MV-4-11 (cell line): Measurements from ENCODE around the gene MAP1B.

Source experiments
- DNase-seq: peaks from one replicate; lab custom pipeline; 2025; lab: John Stamatoyannopoulos, UW

Gene MAP1B

DNA sequence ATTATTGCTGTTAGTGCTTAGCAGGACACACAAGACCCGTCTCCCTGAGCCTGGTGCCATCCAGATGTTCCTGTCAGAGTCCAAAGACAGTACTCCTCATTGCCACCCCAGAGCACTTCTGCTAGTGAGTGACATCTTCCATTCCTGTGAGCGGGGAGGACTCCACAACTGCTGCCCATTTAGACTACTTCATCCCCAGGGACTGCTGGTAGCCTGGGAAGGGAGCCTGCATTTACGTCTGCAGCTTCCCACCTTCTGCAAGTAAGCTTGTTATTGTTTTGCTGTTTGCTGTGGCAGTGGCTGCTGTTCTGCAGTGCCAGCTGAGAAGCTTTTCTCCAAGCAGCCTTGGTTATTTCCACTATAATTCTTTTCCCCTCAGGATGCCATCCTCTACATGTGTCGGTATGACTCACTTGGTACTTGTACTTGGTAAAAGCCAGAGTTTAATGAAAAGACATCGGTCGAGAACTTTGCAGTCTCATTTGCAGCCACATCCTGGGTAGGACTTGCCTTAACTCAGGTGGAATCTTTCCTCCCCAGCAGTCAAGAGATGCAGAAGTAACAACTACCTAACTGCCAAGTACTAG is 10.6 kb upstream of the MAP1B start:
- DNase-seq = no peak

DNA sequence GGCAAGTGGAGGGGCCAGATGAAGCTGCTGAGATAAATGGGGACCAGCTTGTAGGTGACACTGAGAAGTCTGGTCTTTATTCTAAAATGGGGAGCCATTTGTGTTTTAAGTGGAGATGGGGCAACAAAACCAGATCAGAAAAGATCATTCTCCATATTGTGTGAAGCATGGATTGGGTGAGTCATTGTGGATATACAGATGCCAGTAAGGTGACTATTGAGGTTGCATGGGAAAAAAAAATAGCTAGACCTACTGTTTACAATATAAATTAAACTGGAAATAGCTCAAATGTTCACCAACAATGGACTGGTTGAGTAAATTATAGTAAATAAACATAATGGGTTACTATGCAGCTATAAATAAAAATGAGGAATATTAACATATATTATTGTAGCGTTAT is 5.4 kb upstream of the MAP1B start:
- DNase-seq = no peak

- no peak for DNase-seq
Measured at GRCh38 chr5:72106817-72107130, 501 bp upstream of the MAP1B start.

DNA sequence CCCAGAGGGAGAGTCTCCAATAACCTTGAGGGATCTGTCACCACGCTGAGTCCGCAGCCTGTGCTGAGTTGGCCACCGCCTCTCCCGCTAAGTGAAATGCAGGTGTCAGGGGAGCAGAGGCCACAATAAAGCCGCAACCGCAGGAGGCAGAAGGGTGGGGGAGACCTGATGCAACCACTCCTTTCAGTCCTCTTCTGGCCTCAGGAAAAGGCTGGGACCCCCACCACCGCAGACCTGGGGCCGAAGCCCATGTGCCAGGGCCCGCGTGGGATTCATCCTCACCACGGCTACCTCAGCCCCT is 576 bp downstream of the MAP1B start:
- DNase-seq = no peak

GRCh38 chr5:72108202-72109061 is 1.2 kb downstream of the MAP1B start:
- no peak for DNase-seq

- no peak for DNase-seq
Measured at GRCh38 chr5:72109062-72109411, 1.8 kb downstream of the MAP1B start.

DNA sequence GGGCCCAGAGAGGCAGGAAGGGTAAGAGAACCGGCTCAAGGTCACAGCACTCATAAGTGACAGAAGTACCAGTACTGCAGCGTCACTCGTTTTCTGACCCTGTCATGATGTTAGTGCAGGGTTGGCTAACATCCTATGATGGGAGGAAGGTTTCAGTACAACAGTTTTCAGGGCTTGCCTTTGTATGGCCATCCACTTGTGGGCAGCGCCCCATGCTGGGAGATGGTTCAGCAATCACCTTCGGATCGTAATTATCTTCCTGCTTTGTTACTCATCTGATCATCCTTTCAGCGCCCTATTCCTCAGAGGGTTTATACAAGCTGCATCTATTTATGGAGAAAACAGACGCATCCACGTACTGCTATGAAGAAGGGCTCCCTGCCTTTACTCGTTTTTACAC is 2.4 kb downstream of the MAP1B start:
- DNase-seq = no peak

- no peak for DNase-seq
Measured at GRCh38 chr5:72110394-72111013, 3.2 kb downstream of the MAP1B start.

DNA sequence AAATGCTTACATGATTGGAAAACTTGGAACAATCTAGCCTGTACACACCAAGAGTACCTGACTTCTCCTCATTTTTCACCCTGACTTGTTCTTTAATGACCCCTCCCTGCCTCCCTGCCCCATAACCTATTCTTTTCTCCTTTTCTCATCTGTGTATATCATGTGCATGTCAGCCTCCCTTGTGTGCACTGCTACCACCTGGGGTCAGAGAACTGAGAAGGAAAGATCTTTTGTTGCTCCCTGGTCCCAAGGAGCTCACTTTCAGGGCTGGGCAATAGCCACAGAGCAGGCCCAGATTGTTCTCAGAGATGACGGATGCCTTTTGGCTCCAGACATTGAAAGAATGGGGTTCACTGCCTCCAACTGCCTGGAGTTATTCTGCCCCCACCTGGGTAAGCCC is 5.1 kb downstream of the MAP1B start:
- no peak for DNase-seq

DNA sequence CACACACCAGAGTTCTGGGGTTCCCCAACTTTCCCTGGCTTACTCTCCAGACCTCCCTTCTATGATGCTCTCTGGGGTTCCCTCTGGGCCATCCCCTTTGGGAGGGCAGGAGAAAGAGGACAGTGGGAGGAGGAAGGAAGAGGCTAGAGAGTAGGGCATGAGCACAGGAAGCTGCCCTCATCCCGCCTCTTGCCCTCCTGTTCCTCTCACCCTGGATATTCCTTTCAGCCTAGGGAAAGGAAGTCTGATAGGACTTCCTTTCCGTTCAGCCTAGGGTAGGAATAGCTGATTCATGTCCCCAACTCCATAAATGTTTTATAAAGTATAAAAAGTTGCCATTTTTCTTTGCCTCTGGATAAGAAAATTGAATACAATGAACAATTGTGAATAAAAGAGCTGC is 7.4 kb downstream of the MAP1B start:
- DNase-seq = no peak

GRCh38 chr5:72115296-72115695 is 8.0 kb downstream of the MAP1B start:
- no peak for DNase-seq

GRCh38 chr5:72117307-72117706 is 10.0 kb downstream of the MAP1B start:
- DNase-seq = no peak

- DNase-seq = no peak
Measured at GRCh38 chr5:72121052-72121779, 13.9 kb downstream of the MAP1B start.

DNA sequence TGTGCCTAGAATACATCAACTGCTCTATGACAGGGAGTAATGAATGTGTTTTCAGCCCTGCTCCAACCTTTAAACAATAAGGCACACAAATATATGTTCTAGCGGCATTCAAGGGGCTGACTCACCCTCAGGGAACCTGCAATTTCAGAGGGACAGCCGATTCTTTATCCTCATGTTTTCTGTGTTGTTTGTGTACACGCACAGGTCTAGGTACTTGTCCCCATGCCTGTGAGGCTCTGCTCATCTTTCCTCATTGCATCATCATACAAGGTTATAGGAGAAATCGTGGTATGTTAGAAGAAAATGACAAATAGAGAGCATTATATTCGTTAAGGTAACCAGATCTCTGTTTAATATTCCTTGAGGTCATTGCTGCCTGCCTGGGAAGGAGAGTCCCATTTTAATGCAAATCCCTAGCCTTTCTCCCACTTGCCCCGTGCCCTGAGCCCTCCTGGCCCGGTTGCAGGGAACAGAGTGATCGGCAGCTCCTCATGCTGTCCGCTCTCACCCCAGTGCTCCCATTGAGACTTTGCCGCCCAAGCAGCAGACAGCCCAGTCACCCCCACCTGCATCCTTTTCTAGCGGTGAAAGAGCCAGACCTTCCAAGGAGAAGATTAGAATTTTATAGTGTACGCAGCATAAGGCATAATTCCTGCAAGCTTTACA is 14.6 kb downstream of the MAP1B start:
- no peak for DNase-seq

GRCh38 chr5:72122602-72123001 is 15.3 kb downstream of the MAP1B start:
- no peak for DNase-seq

DNA sequence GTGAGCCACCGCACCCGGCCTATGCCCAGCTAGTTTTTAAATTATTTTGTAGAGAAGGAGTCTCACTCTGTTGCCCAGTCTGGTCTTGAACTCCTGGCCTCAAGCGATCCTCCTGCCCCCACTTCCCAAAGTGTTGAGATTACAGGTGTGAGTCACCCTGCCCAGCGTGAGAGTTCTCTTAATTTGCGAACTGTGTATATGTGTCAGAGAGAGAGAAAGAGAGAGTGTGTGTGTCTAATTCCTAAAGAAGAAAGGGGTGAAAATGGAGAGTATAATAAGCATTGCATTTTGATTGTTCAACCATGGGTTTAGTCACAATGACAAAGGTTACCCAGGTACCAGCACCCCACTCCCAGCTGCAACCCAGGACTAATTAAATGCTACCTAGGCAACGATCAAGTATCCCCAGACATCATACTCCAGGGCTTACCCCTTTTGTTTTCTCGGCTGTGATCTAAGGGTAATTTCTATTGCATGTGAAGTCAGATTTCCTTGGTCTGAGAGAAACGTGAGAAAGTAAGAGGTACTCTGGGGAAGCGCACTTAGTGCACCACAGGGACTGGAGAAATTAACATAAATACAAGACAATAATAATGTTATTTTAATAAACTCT is 16.6 kb downstream of the MAP1B start:
- DNase-seq = no peak

GRCh38 chr5:72125271-72125940 is 18.1 kb downstream of the MAP1B start:
- DNase-seq = no peak

DNA sequence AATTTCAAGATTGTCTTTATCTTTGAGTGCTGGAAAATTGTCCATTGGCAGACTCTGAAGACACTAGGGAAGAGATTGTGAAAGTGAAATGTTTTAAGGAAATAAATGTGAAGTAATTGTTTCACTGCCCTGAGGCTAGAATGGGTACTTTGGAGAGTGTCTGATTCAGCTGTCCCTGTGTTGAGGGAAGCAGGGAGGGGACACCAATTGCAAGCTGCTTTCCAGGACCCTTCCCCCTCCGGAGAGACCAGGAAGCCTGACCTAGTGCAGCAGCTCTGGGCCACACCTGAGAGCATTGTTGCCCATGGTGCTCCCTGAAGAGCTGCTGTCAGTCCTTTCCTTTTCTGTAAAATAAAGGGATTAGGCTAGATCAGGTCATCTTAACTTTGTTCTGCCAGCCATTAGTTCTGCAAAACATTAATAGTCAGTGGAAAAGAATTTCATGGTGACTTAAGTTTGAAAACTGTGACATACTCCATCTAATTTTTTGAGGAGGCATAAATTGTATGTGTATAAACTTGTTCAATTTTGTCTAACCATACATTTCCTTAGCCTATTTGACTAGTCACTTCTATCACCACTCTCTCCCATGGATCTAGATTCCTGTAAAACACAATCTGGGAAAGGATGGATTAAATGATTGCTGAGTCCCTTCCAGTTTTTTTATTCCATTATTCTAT is 18.8 kb downstream of the MAP1B start:
- DNase-seq = no peak

DNA sequence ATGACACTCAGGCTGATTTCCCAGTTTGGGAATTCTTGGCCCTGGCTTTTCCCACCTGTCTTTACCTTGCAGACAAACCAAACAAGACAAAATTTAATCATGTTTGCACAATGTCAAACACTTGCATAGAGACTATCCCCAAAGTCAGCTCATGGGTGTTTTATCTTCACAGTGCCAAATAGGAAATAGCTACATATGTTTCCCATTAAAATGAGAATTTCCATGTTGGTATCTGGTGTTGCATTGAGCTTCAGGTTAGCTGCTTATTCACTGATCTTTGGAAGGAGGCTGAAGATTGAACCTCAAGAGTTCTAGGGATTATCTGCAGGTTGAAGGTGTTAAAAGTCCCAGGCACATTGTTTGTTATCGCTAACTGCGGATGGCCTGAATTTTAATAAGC is 19.5 kb downstream of the MAP1B start:
- DNase-seq = no peak

GRCh38 chr5:72129725-72130124 is 22.4 kb downstream of the MAP1B start:
- DNase-seq = no peak

DNA sequence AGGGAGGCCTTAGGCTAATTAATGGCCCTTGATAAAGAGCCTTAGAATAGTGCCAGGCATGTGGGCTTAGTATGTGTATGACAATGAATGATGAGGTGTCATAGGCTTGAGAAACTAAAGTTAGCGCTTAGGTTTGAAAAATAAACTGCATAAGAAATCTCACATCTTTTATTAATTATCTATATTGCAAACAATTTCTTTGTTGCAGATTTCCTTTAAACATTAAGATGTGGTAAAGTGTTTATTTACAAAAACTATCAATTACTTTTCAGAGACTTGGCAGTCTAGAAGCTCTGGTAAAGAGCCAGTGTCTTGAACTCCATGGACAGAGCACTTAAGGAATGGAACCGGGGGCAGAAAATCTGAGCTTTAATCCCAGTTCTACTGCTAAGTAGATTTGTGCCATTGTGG is 23.1 kb downstream of the MAP1B start:
- no peak for DNase-seq
